Endodermal cell (in vitro differentiated cells): Measurements from ENCODE around the gene ATG16L2. TPM values are rescaled to one million over a fixed set of nuclear protein-coding genes. Genes with fewer than 3 reads are reported as not detected.

Experiments used
- DNase-seq: peaks from one replicate; pipeline ENCODE4 v3.0.0-alpha.2; 2017
- H3K27ac ChIP-seq: 2 replicates; pipeline ENCODE4 v1.5.1; 2013; ENCODE audit warnings: mild to moderate bottlenecking, low read depth, low read length, moderate library complexity
- H3K27me3 ChIP-seq: 2 replicates; pipeline ENCODE4 v1.6.1; 2013; ENCODE audit warnings: mild to moderate bottlenecking, low read length, moderate library complexity; ENCODE audit not compliant: insufficient read depth, control insufficient read depth, poor library complexity, severe bottlenecking
- H3K36me3 ChIP-seq: 2 replicates; pipeline ENCODE4 v1.7.0; 2013; ENCODE audit warnings: mild to moderate bottlenecking, low read length, moderate library complexity; ENCODE audit not compliant: control insufficient read depth, insufficient read depth
- H3K4me1 ChIP-seq: one replicate; pipeline ENCODE4 v1.7.0; 2013; ENCODE audit warnings: low read length; ENCODE audit not compliant: control insufficient read depth, insufficient read depth
- H3K4me3 ChIP-seq: 2 replicates; pipeline ENCODE4 v1.5.1; 2013; ENCODE audit warnings: mild to moderate bottlenecking, low read length, moderate library complexity
- H3K9ac ChIP-seq: 2 replicates; pipeline ENCODE4 v1.6.1; 2013; ENCODE audit warnings: mild to moderate bottlenecking, low read length, moderate library complexity; ENCODE audit not compliant: poor library complexity, severe bottlenecking; ENCODE audit errors: extremely low read depth
- H3K9me3 ChIP-seq: 2 replicates; pipeline ENCODE4 v1.6.1; 2013; ENCODE audit warnings: mild to moderate bottlenecking, low read length, moderate library complexity; ENCODE audit not compliant: control insufficient read depth
- H3K27ac Mint-ChIP-seq: 2 replicates; pipeline ENCODE4 v1.8.0; 2020; ENCODE audit warnings: mixed read lengths
- H3K27me3 Mint-ChIP-seq: 2 replicates; pipeline ENCODE4 v1.8.0; 2021; ENCODE audit warnings: mild to moderate bottlenecking, mixed read lengths; ENCODE audit not compliant: insufficient read depth
- H3K36me3 Mint-ChIP-seq: 2 replicates; pipeline ENCODE4 v1.8.0; 2020; ENCODE audit warnings: low read depth, mixed read lengths
- H3K4me1 Mint-ChIP-seq: 2 replicates; pipeline ENCODE4 v1.8.0; 2020; ENCODE audit warnings: mixed read lengths
- H3K4me3 Mint-ChIP-seq: 2 replicates; pipeline ENCODE4 v1.8.0; 2020; ENCODE audit warnings: mild to moderate bottlenecking, moderate library complexity, mixed read lengths
- H3K9me3 Mint-ChIP-seq: 2 replicates; pipeline ENCODE4 v1.8.0; 2020; ENCODE audit warnings: mild to moderate bottlenecking, mixed read lengths
- CTCF ChIP-seq: fragments of 200-600 bp; sonication (generic); conservative IDR thresholded peaks from 2 replicates; pipeline ENCODE4 v1.5.0; 2021; ENCODE audit warnings: antibody characterized with exemption, mild to moderate bottlenecking
- WGBS, 2 experiments: methylation state at CpG; one replicate each; pipeline versions ENCODE4 v1.1.5 to v1.1.7; 2013; ENCODE audit warnings: missing lambda C conversion rate in 2 of 2, mixed read lengths in 1 of 2; ENCODE audit not compliant: insufficient coverage in 1 of 2, insufficient read length in 1 of 2; 5-methylcytosine and 5-hydroxymethylcytosine counted together
- total RNA-seq, 2 donors: library from RNA; stranded (reverse); fragmentation: NEBNext Ultra II Directional in 1 of 2; extraction: Animal tissue kit (Norgen Biotek cat#: 25700) in 1 of 2; gene quantifications; 2 replicates in 1 of 2; 3 replicates in 1 of 2; pipeline ENCODE4 v1.2.1, GENCODE V29; 2021

The ATG16L2 gene
- total RNA-seq, 2 donors from 2014 or later = 32.2 to 34.2 TPM

DNA sequence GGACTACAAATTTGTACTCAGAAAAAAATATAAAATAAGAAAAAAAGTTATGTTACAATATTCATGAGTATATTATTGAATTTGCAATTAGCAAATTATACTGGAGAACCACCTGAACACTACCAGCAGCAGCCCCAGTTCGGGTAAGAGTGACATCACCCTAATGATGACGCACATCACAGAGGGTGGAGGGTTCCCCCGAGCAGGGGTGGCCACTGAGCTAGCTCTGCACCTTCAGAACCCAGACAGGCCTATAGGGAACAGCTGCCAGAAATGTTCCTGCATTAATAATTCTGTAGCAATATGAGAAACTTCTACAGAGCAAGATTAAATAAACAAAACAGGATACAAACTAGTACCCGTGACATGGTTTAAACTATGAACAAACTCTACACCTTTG is 44.5 kb upstream of the ATG16L2 start:
- Mint-ChIP-seq H3K27ac (no peak overlapping the region), H3K36me3 (peaks cover 6% of the 10 kb centered on the region), H3K9me3 (no peaks in the 10 kb centered on the region), H3K27me3 (no peaks in the 10 kb centered on the region), H3K4me1 (peaks cover 2% of the 10 kb centered on the region), H3K4me3 (no peak overlapping the region)
- Histone ChIP-seq H3K9ac (no peak overlapping the region), H3K4me3 (no peak overlapping the region), H3K27me3 (no peaks in the 10 kb centered on the region), H3K9me3 (no peaks in the 10 kb centered on the region), H3K36me3 (no peaks in the 10 kb centered on the region), H3K27ac (no peak overlapping the region), H3K4me1 (no peaks in the 10 kb centered on the region)
- WGBS, 2 experiments = 93% methylated on average over 3 to 4 of the region's 4 CpGs
- no peak for DNase-seq
- no peak for TF ChIP-seq CTCF

DNA sequence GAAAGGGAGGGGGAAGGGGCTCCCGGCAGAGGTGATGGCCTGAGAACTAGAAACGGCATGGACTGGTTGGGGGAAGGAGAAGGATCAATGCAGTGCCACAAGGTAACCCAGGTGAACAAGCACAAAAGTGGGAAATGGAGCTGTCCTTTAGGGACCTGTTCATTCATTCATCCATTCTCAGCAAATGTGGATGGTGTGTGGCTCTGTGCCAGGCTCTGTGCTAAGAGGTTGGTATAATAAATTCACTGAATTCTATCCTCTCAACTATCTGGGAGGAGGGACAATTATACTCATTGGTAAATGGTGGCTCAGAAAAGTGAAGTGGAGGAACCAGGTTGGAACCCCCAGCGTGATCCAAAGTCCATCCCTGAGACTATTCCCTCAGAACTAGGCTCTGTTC is 43.4 kb upstream of the ATG16L2 start:
- no peak overlapping the region for H3K4me3 ChIP-seq
- peaks cover 10% of the 10 kb centered on the region for H3K36me3 Mint-ChIP-seq
- H3K27me3 Mint-ChIP-seq = no peaks in the 10 kb centered on the region
- DNase-seq = no peak
- WGBS, 2 experiments = 93 to 94% methylated on average over 2 to 3 of the region's 3 CpGs
- no peak overlapping the region for H3K27ac Mint-ChIP-seq
- no peaks in the 10 kb centered on the region for H3K27me3 ChIP-seq
- no peak overlapping the region for H3K27ac ChIP-seq
- H3K4me1 Mint-ChIP-seq = peaks cover 2% of the 10 kb centered on the region
- no peaks in the 10 kb centered on the region for H3K36me3 ChIP-seq
- H3K9ac ChIP-seq = no peak overlapping the region
- no peaks in the 10 kb centered on the region for H3K9me3 ChIP-seq
- H3K4me1 ChIP-seq = no peaks in the 10 kb centered on the region
- no peak for TF ChIP-seq CTCF
- no peak overlapping the region for H3K4me3 Mint-ChIP-seq
- H3K9me3 Mint-ChIP-seq = no peaks in the 10 kb centered on the region

GRCh38 chr11:72771507-72771906 is 42.7 kb upstream of the ATG16L2 start:
- Mint-ChIP-seq H3K27me3 (no peaks in the 10 kb centered on the region), H3K36me3 (peaks cover 11% of the 10 kb centered on the region), H3K27ac (no peak overlapping the region), H3K4me3 (no peak overlapping the region), H3K4me1 (peaks cover 2% of the 10 kb centered on the region), H3K9me3 (no peaks in the 10 kb centered on the region)
- Histone ChIP-seq H3K4me3 (no peak overlapping the region), H3K27ac (no peak overlapping the region), H3K36me3 (no peaks in the 10 kb centered on the region), H3K4me1 (no peaks in the 10 kb centered on the region), H3K9me3 (no peaks in the 10 kb centered on the region), H3K9ac (no peak overlapping the region), H3K27me3 (no peaks in the 10 kb centered on the region)
- 65 to 67% methylated on average over 1 to 4 of the region's 4 CpGs for WGBS, 2 experiments
- no peak for TF ChIP-seq CTCF
- no peak for DNase-seq
